Retina (tissue), 1 donor: ENCODE results near the gene MCRIP2.
A peak's percentile ranks its signal among the peaks of the same experiment; 100 is the strongest.

Experiments
- DNase-seq: peaks from one replicate; pipeline ENCODE4 v3.0.0-alpha.2; 2016

MCRIP2 gene

GRCh38 chr16:649631-650030 is 8.0 kb downstream of the MCRIP2 start:
- no peak for DNase-seq

GRCh38 chr16:651844-652243 is 10.2 kb downstream of the MCRIP2 start:
- DNase-seq = no peak

- no peak for DNase-seq
Measured at GRCh38 chr16:652454-653305, 11.1 kb downstream of the MCRIP2 start.

GRCh38 chr16:654034-654433 is 12.4 kb downstream of the MCRIP2 start:
- DNase-seq = no peak

GRCh38 chr16:657487-657886 is 15.9 kb downstream of the MCRIP2 start:
- DNase-seq = no peak

GRCh38 chr16:658679-659571 is 17.3 kb downstream of the MCRIP2 start:
- no peak for DNase-seq

- DNase-seq = no peak
Measured at GRCh38 chr16:659618-660017, 18.0 kb downstream of the MCRIP2 start.

- no peak for DNase-seq
Measured at GRCh38 chr16:660132-660458, 18.5 kb downstream of the MCRIP2 start.

- peak; percentile 85 for DNase-seq
Measured at GRCh38 chr16:660459-661183, 19.0 kb downstream of the MCRIP2 start.

- peak; percentile 69 for DNase-seq
Measured at GRCh38 chr16:661184-661821, 19.7 kb downstream of the MCRIP2 start.

- no peak for DNase-seq
Measured at GRCh38 chr16:662095-662494, 20.5 kb downstream of the MCRIP2 start.

- no peak for DNase-seq
Measured at GRCh38 chr16:662597-662996, 21.0 kb downstream of the MCRIP2 start.

- DNase-seq = no peak
Measured at GRCh38 chr16:666572-666971, 24.9 kb downstream of the MCRIP2 start.

- DNase-seq = no peak
Measured at GRCh38 chr16:667113-667779, 25.6 kb downstream of the MCRIP2 start.

GRCh38 chr16:667780-668518 is 26.3 kb downstream of the MCRIP2 start, which contains the start of gene RHOT2:
Gene RHOT2 (plus strand): TSS chr16:668132. CDS start chr16:668200, 68 bp downstream.
- peak; percentile 88 for DNase-seq

GRCh38 chr16:668519-669171 is 27.0 kb downstream of the MCRIP2 start:
- DNase-seq = no peak

- no peak for DNase-seq
Measured at GRCh38 chr16:669666-670065, 28.0 kb downstream of the MCRIP2 start.

- no peak for DNase-seq
Measured at GRCh38 chr16:670485-671352, 29.1 kb downstream of the MCRIP2 start.

- DNase-seq = no peak
Measured at GRCh38 chr16:671353-672131, 29.9 kb downstream of the MCRIP2 start.
